Measurements from ENCODE around the gene ESPL1. TPM values are rescaled to one million over a fixed set of nuclear protein-coding genes. Genes with fewer than 3 reads are reported as not detected.

Gene ESPL1
- total and polyA plus RNA-seq, 2 of the 8 experiments (the other 6 are each of a cell fraction or from before 2014, with no cell fraction given) = 31.8 to 52.7 TPM

DNA sequence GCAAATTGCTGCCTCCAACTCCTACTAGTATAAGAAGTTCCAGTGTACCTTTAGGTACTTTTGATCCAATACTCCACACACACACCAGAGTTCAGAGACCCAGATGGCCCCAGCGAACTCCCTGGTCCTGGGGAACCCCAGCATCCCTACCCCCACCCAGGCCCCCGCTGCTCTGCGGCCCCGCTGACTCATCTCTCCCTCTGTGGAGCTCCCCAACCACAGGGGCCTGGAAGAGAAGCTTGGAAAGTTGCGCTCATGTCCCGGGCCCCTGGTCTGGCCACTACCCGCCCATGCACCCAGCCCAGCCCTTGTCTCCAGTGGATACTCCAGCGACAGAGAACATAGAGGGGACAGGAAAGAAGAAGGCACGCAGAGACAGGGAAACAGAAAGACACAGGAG is 72.3 kb downstream of the ESPL1 start (continued):
- TF ChIP-seq E2F6 (IDR thresholded peaks at IDR 0.05) = no peak
- TF ChIP-seq RXRA (IDR thresholded peaks at IDR 0.05; ENCODE audit: insufficient read depth, low read depth, low read length) = no peak
- no peak for TF ChIP-seq RNF2 (IDR thresholded peaks at IDR 0.05; ENCODE audit: borderline replicate concordance, low read depth, low read length, missing control alignments, poor library complexity, severe bottlenecking)
- TF ChIP-seq SUZ12 (IDR thresholded peaks at IDR 0.05; ENCODE audit: low read length) = no peak
- TF ChIP-seq SIRT6 (IDR thresholded peaks at IDR 0.05; ENCODE audit: low read length) = no peak
- no peak for TF ChIP-seq EP300 (IDR thresholded peaks at IDR 0.05; ENCODE audit: borderline replicate concordance in 1 of 2, low read depth in 2 of 2, low read length in 2 of 2)
- no peak for TF ChIP-seq CBX5 (IDR thresholded peaks at IDR 0.05; ENCODE audit: low read depth, low read length)

Other genes starting within 250 kb of the ESPL1 start
- gene TNS2, start 218.2 kb upstream of the ESPL1 start, total RNA-seq (2021; fragmentation: NEBNext Ultra II Directional; extraction: Animal tissue kit (Norgen Biotek cat#: 25700)) = 4.7 and 5.8 TPM in 2 replicates
- gene TNS2, start 218.2 kb upstream of the ESPL1 start, polyA plus RNA-seq (2011; rRNA removed) = 2.8 and 5.0 TPM in 2 replicates
- gene SPRYD3, start 188.9 kb upstream of the ESPL1 start, total RNA-seq (2021; fragmentation: NEBNext Ultra II Directional; extraction: Animal tissue kit (Norgen Biotek cat#: 25700)) = 6.6 and 6.8 TPM in 2 replicates
- gene SPRYD3, start 188.9 kb upstream of the ESPL1 start, polyA plus RNA-seq (2011; rRNA removed) = 8.0 and 10.4 TPM in 2 replicates
- gene IGFBP6, start 170.6 kb upstream of the ESPL1 start, total RNA-seq (2021; fragmentation: NEBNext Ultra II Directional; extraction: Animal tissue kit (Norgen Biotek cat#: 25700)) = 13.7 and 16.4 TPM in 2 replicates
- 14.7 and 25.3 TPM in 2 replicates for gene IGFBP6, start 170.6 kb upstream of the ESPL1 start, polyA plus RNA-seq (2011; rRNA removed)
- gene SOAT2, start 164.8 kb upstream of the ESPL1 start, total RNA-seq (2021; fragmentation: NEBNext Ultra II Directional; extraction: Animal tissue kit (Norgen Biotek cat#: 25700)) = not detected in 2 replicates
- gene SOAT2, start 164.8 kb upstream of the ESPL1 start, polyA plus RNA-seq (2011; rRNA removed) = 0.08 and 0.13 TPM in 2 replicates
- gene ZNF740, start 87.6 kb upstream of the ESPL1 start, total RNA-seq (2021; fragmentation: NEBNext Ultra II Directional; extraction: Animal tissue kit (Norgen Biotek cat#: 25700)) = 35.6 and 40.0 TPM in 2 replicates
- 7.6 and 8.2 TPM in 2 replicates for gene ZNF740, start 87.6 kb upstream of the ESPL1 start, polyA plus RNA-seq (2011; rRNA removed)
- 8.8 and 10.0 TPM in 2 replicates for gene CSAD, start 87.4 kb upstream of the ESPL1 start, total RNA-seq (2021; fragmentation: NEBNext Ultra II Directional; extraction: Animal tissue kit (Norgen Biotek cat#: 25700))
- gene CSAD, start 87.4 kb upstream of the ESPL1 start, polyA plus RNA-seq (2011; rRNA removed) = 11.3 and 15.4 TPM in 2 replicates
- 0.54 and 1.2 TPM in 2 replicates for gene ITGB7, start 61.0 kb upstream of the ESPL1 start, total RNA-seq (2021; fragmentation: NEBNext Ultra II Directional; extraction: Animal tissue kit (Norgen Biotek cat#: 25700))
- gene ITGB7, start 61.0 kb upstream of the ESPL1 start, polyA plus RNA-seq (2011; rRNA removed) = 0.25 and 0.35 TPM in 2 replicates
- gene RARG, start 36.1 kb upstream of the ESPL1 start, total RNA-seq (2021; fragmentation: NEBNext Ultra II Directional; extraction: Animal tissue kit (Norgen Biotek cat#: 25700)) = 68.6 and 68.9 TPM in 2 replicates
- gene RARG, start 36.1 kb upstream of the ESPL1 start, polyA plus RNA-seq (2011; rRNA removed) = 68.6 and 84.2 TPM in 2 replicates
- gene PFDN5, start 27.2 kb downstream of the ESPL1 start, total RNA-seq (2021; fragmentation: NEBNext Ultra II Directional; extraction: Animal tissue kit (Norgen Biotek cat#: 25700)) = 265 and 290 TPM in 2 replicates
- 339 and 630 TPM in 2 replicates for gene PFDN5, start 27.2 kb downstream of the ESPL1 start, polyA plus RNA-seq (2011; rRNA removed)
- gene MYG1, start 31.4 kb downstream of the ESPL1 start, total RNA-seq (2021; fragmentation: NEBNext Ultra II Directional; extraction: Animal tissue kit (Norgen Biotek cat#: 25700)) = 77.1 and 83.3 TPM in 2 replicates
- 104 and 117 TPM in 2 replicates for gene MYG1, start 31.4 kb downstream of the ESPL1 start, polyA plus RNA-seq (2011; rRNA removed)
- 66.1 and 68.2 TPM in 2 replicates for gene AAAS, start 53.3 kb downstream of the ESPL1 start, total RNA-seq (2021; fragmentation: NEBNext Ultra II Directional; extraction: Animal tissue kit (Norgen Biotek cat#: 25700))
- 97.6 and 126 TPM in 2 replicates for gene AAAS, start 53.3 kb downstream of the ESPL1 start, polyA plus RNA-seq (2011; rRNA removed)
- gene SP7, start 68.1 kb downstream of the ESPL1 start, total RNA-seq (2021; fragmentation: NEBNext Ultra II Directional; extraction: Animal tissue kit (Norgen Biotek cat#: 25700)) = 0.13 TPM in 1 of 2 replicates, not detected in the other
- 0.12 and 0.27 TPM in 2 replicates for gene SP7, start 68.1 kb downstream of the ESPL1 start, polyA plus RNA-seq (2011; rRNA removed)
- gene SP1, start 111.9 kb downstream of the ESPL1 start, total RNA-seq (2021; fragmentation: NEBNext Ultra II Directional; extraction: Animal tissue kit (Norgen Biotek cat#: 25700)) = 75.2 and 79.1 TPM in 2 replicates
- 46.4 and 50.7 TPM in 2 replicates for gene SP1, start 111.9 kb downstream of the ESPL1 start, polyA plus RNA-seq (2011; rRNA removed)
- 0.34 and 0.35 TPM in 2 replicates for gene AMHR2, start 155.6 kb downstream of the ESPL1 start, total RNA-seq (2021; fragmentation: NEBNext Ultra II Directional; extraction: Animal tissue kit (Norgen Biotek cat#: 25700))
- gene AMHR2, start 155.6 kb downstream of the ESPL1 start, polyA plus RNA-seq (2011; rRNA removed) = 0.29 and 0.47 TPM in 2 replicates
- 164 and 185 TPM in 2 replicates for gene PRR13, start 173.4 kb downstream of the ESPL1 start, total RNA-seq (2021; fragmentation: NEBNext Ultra II Directional; extraction: Animal tissue kit (Norgen Biotek cat#: 25700))
- 80.4 and 82.9 TPM in 2 replicates for gene PRR13, start 173.4 kb downstream of the ESPL1 start, polyA plus RNA-seq (2011; rRNA removed)
- 1,114 and 1,123 TPM in 2 replicates for gene PCBP2, start 183.8 kb downstream of the ESPL1 start, total RNA-seq (2021; fragmentation: NEBNext Ultra II Directional; extraction: Animal tissue kit (Norgen Biotek cat#: 25700))
- gene PCBP2, start 183.8 kb downstream of the ESPL1 start, polyA plus RNA-seq (2011; rRNA removed) = 470 and 473 TPM in 2 replicates
- gene MAP3K12, start 231.2 kb downstream of the ESPL1 start, total RNA-seq (2021; fragmentation: NEBNext Ultra II Directional; extraction: Animal tissue kit (Norgen Biotek cat#: 25700)) = 21.4 and 23.4 TPM in 2 replicates
- 42.7 and 54.1 TPM in 2 replicates for gene MAP3K12, start 231.2 kb downstream of the ESPL1 start, polyA plus RNA-seq (2011; rRNA removed)
- 66.1 and 69.9 TPM in 2 replicates for gene TARBP2, start 233.0 kb downstream of the ESPL1 start, total RNA-seq (2021; fragmentation: NEBNext Ultra II Directional; extraction: Animal tissue kit (Norgen Biotek cat#: 25700))
- gene TARBP2, start 233.0 kb downstream of the ESPL1 start, polyA plus RNA-seq (2011; rRNA removed) = 122 and 135 TPM in 2 replicates
- 0.80 TPM in 1 of 2 replicates, not detected in the other for gene NPFF, start 239.2 kb downstream of the ESPL1 start, total RNA-seq (2021; fragmentation: NEBNext Ultra II Directional; extraction: Animal tissue kit (Norgen Biotek cat#: 25700))
- not detected in 2 replicates for gene NPFF, start 239.2 kb downstream of the ESPL1 start, polyA plus RNA-seq (2011; rRNA removed)